Measurements from ENCODE around the gene DIP2B. TPM values are rescaled to one million over a fixed set of nuclear protein-coding genes. Genes with fewer than 3 reads are reported as not detected.

Gene DIP2B
- total RNA-seq, 1 experiment from 2014 or later = 11.8 TPM

DNA sequence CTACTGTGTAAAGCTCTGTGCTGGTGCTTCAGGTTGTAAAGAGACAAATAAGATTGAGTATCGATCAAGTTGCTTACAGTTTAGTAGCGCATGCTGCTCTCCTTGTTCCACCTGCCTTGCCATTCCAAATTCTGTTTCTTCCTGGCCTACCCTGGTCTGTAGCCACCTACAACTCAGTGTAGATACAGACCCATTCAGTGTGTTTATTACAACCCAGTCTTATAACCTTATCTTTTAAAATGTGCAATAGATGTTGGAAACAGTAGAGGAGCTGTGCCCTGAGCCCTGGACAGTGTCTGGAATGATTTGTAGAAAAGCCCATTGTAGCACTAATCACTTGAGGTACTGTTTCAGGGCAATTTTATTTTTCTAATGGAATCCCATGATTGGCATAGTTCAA, 68.5 kb downstream of the DIP2B start:
- no peak for DNase-seq (ENCODE audit: low read depth)

DNA sequence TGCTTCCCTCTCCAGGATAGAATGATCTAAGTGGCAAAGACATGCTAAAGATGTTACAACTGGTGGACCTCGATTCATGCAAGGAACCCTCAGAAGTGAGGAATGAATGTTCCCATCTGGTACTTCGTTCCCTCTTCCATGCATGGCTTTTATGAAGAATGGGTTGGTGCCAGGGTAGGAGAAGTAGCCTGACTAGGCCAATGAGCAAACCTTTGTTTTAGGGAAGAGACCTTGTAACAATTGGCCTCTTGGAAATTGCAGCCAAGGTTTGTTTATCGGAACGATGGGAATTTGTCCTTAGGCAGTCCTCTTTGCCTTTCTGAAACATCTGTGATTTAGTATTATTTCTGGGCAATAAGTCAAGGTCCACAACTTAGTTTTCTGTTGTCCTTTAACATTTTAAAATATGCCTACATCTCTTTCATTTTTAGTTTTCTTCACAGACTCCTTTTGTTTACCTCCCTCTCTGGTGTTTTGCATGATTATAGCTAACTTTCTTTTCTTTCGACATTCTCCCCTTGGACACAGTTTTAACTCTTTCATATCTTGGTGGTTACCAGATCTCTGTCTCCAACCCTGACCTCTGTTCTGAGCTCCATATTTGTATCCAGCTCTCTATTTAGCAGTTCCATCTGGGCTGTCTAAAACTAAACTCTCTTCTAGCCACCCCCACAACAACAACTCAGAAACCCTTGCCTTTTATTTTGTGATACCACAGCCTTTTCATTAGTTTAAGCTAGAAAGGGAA, 70.0 kb downstream of the DIP2B start:
- peak; percentile 75 for DNase-seq (ENCODE audit: low read depth)

DNA sequence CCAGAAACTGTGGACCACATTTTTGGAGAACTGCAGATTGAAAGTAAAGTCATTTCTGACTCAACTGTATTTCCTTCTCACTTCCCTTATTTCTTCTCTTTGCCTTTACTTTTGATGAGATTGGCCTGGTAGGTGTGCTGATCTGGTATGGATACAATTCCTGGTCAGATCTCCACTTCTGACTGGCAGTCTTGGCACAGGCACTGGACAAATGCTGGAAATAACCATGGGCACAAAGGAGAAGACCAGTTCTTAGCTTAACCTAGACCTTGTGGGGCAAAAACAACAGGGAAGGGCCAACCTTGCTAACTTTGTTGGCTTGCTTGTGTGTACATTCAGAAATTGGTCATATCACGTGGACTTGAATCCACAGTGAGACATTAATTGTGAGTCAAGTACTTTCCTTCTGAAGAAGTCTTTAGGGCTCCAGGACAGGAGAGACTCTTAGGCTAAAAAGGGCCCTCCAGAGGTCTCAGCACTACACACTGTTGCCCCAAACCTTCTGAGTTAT, 75.0 kb downstream of the DIP2B start:
- DNase-seq (ENCODE audit: low read depth) = peak; percentile 14

DNA sequence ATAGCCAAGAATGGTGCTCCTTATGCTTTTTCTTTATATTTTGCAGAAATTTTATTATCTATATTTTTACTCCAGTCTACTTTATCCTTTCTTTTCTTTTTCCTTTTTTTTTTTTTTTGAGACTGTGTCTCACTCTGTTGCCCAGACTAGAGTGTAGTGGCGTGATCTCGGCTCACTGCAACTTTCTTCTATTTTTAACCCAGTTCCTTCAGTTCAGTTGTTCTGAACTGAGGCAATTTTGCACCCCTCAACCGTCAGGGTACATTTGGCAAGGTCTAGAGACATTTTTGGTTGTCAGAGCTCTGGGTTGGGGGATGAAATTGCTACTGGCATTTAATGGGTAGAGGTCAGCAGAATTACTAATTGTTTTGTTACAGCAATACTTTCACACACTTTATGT, 75.7 kb downstream of the DIP2B start:
- DNase-seq (ENCODE audit: low read depth) = no peak

DNA sequence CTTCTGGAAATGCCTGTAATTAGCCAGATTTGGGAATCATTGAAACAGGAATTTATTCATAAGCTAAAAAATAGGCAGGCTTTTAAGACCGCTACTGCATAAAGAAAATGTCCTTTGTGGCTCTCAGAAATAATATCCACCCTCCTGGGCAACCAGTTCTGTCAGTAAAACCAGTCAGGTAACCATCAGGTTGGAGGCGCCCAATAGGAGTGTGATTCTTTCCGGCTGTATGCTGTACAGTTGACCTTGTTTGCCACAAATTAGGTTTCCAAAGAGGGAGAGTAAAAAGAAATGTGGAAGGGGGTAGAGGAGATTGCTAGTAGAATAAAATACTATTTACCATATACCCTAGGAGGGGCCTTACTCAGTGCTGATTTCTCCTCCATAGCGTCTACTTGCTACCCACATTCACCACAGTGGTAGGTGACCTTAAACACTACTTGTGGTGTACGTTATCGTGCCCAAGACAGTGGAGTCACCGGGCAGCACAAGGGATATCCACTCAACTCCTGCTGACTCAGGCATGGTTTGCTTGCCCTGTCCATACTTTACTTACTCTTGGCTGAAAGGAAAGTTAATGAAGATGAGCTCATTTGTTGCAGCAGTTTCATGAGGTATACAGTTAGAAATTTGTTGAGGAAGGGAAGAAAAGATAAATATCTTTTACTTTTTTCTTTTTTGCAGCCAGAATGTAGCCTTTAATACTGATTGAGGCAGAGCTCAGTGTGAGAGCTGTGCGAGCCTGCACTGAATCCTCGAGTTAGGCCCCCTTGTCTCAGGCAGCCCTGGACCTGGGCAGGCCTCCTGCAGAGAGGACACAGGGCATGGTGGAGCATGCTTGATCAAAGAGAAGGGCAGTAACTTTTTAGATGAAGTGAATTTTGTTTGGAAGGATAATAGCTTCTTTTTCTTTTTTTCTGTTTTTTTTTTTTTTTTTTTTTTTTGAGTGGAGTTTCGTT, 76.7 kb downstream of the DIP2B start:
- DNase-seq (ENCODE audit: low read depth) = peak; percentile 65

DNA sequence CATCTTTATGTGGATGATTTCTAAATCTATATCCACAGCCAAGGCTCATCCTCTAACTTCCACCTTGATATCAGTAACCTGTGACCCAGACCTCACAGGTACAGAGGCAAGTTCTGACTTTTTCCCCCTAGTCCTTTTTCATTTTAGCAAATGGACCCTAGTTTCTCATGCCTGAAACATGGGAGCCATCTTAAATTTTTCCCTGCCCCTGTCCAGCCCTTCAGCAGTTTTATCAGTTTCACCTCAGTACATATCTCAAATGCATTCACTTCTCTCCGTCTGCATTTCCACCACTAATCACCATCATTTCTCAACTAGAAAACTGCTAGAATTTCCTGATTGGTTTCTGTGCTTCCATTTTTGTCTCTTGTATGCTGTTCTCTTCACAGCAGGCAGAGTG, 79.3 kb downstream of the DIP2B start:
- no peak for DNase-seq (ENCODE audit: low read depth)

DNA sequence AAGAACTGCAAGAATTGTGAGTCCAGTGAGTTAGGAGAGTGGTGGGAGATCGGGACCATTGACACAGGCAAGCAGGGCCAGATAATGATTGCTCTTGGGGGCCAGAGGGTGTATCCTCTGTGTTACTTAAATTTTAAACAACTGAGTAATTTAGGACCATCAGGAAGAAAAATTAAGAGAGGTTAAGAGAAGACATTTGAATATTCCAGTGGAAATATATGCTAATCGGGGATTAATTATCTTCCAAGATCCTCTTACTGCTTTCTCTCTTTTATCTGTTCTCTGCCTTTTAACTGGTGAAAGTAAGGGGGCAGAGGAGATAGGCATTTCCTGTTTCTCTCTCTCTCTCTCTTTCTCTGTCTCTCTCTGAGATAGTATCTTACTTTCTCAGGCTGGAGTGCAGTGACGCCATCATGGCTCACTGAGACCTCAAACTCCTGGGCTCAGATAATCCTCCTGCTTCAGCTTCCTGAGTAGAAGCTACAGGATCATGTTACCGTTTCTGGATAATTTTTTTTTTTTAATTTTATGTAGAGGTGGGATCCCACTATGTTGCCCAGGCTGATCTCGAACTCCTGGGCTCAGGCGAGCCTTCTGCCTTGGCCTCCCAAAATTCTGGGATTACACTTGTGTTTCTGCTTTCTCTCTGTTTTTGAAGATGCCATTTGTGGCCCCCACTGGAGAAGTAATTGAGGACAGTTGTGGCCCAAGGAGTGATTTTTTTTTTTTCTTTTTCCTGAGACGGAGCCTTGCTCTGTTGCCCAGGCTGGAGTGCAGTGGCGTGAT, 85.1 kb downstream of the DIP2B start:
- peak; percentile 85 for DNase-seq (ENCODE audit: low read depth)

DNA sequence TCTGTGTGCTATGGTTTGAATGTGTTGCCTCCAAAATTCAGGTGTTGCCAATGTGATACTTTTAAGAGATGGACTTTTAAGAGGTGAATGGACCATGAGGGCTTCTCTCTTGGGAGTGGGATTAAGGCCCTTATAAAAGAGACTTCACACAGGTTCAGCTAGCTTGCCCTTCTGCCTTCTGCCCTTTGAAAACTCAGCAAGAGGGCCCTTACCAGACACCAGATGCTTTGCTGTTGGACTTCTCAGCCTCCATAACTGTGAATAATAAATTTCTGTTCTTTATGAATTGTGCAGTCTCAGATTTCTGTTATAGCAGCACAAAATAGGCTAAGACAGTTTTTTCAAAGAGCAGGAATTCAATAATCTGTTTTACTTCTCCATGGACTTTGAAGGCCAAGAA, 86.1 kb downstream of the DIP2B start:
- no peak for DNase-seq (ENCODE audit: low read depth)

DNA sequence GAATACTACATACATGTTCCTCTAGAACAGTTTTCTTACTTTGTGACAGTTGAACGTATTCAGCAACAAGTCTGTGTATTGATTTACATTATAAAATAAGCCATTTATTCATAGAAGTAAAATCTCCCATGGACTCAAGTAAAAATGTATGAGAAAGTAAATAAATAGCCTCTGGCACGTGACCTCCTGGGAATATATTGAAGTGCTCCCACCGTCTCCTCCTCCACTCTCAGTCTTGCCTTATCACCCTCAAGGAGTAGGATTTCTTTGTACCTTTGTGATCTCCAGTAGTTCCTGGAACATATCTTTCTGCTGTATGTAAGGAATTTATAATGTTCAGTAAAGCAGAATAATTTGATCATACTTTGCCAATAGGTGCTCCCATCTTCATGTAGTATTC, 90.9 kb downstream of the DIP2B start:
- DNase-seq (ENCODE audit: low read depth) = no peak

DNA sequence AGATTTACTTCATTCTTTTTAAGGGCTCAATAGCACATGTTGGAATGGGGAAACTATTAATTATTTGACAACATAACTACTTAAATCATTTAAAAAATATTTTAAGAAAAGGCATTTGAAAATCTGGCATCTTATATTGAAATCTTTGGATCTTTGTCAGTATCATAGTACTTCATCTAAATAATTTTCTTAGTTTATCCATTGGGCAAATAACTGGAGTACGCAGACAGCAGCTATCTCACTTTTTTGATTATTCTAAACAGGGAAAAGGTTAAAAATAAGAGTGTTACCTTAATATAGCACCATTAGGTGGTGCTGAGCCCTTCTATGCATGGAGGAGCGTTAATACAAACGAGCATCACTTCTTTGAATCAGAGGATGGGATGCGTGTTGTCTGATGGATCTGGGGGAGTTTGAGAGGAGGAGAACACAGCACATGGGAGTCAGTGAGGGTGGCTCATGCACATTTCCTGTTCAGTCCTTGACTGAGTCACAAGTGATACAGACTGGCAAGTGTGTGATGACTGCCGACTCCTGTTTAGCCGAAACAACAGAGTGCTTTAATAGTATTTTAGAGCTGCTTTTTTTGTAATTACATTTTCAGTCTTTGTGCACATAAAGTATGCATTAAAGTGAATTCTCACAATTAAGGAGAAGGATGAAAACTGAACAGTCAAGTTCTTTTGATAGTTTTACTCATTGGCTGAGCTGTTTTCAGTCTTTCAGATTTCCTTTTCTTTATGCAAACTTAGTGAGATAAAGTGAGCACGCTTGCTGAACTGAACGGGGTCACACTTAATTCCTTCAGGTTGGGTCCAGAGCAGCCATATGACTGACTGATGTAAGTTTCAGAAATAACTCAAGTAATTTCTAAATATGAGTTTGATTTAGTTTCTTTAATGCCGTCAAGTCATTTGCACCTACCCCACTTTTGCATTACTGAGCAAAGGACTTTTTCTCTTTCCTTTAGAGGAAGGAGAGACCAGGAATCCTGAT, 92.7 kb downstream of the DIP2B start:
- DNase-seq (ENCODE audit: low read depth) = peak; percentile 82

DNA sequence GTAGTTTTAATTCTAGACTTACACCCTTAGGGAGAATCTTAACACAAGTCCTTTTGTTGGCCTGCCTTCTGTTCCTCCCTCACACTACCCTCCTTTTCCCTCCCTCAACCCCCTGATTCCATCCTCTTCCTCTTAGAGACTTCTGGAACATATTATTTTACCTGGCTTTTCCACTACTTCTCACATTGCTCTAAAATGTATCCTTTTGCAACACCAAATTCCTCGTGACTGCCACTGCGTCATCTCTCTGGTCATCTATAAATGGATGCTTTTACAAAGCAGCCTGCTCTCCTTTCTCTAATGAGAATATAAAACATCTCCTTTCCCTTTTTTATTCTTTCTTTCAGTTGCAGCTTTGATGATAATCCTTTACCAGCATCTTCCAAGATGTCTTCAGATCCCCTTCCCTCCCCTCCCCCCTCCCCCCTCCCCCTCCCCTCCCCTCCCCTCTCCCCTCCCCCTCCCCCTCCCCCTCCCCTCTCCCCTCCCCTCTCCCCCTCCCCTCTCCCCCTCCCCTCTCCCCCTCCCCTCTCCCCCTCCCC, 93.6 kb downstream of the DIP2B start:
- peak; percentile 34 for DNase-seq (ENCODE audit: low read depth)

DNA sequence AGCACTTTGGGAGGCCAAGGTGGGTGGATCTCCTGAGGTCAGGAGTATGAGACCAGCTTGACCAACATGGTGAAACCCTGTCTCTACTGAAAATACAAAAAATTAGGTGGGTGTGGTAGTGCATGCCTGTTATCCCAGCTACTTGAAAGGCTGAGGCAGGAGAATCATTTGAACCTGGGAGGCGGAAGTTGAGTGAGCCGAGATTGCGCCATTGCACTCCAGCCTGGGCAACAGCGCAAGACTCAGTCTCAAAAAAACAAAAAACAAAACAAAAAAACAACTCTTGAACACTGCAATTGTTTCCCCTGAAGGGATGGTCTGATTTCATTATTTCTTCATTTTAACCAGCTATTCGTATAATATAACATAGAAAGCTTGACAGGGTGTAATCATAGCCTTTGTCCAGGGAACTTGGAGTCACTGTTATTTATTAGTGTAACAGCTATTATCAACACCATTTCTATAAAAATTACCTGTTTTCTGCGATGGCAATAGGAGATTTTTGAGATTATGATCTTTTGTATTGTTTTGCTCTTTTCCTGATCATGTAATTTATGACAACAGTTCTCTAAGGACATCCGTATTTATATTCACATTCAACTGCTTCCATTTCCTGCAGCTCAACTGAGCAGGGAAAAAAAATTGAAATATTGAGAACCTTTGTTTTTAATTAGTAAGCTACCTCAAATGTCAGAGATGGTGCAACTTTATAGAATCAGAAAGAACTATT, 94.7 kb downstream of the DIP2B start:
- DNase-seq (ENCODE audit: low read depth) = no peak

DNA sequence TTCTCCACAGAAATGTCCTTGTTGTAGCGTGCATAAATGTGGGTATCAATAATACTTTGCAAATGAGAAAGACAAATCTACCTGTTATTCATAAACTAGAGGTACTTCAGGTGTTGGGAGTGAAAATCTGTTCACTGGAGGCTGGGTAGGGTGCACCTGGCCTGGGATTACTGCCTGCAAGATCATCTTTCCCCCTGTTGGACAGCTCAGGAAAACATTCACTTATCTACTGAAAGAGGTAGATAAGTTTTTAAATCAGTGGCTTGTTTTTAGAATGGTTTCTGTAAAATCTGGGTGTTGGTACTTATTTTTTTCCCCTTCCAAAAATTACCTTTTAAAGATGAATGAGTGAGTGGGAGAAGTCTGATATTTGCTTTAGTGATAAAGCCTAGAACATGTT, 95.6 kb downstream of the DIP2B start:
- no peak for DNase-seq (ENCODE audit: low read depth)

DNA sequence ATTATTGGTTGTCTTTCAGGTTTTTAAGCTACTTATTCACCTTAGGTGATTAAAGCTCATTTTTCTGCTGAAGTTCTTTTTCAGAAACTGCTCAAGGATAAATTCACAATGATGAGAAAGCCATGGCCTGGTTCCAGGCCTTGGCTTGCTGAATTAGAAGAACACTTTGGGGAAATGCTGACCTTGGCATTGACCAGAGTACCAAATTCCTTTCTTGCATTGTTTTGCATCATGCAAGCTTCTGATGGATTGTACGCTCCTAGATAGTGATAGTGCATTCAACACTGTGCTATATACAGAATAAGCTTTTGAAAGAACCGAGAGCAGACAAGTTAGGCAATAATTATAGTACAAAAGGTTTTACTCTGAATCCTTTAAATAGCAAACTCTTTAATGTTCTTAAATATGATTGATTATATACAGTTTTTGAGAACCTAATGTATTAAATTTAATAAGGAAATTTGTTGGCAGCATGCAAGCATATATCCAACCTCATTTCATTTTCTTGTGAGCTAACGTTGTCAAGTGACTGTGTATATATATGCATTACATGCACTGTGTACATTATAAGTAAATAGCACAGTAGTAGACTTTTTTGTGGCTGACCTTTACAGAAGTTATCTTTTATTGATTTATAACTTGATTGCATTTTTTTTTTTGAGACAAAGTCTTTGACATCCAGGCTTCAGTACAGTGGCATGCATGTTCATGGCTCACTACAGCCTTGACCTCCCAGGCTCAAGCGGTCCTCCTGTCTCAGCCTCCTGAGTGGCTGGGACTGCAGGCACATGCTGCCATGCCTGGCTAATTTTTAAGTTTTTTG, 99.2 kb downstream of the DIP2B start:
- DNase-seq (ENCODE audit: low read depth) = no peak

DNA sequence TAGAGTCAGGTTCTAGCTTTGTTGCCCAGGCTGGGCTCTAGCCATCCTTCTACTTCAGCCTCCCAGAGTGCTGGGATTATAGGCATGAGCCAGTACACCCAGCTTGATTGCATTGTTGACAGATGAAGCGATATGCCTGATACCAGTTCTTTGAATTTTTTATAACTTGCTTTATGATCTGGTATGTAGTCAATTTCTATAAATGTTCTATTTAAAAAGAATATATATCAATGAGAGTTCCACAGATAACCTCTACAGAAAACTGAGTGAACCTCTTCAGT, 99.8 kb downstream of the DIP2B start:
- no peak for DNase-seq (ENCODE audit: low read depth)

DNA sequence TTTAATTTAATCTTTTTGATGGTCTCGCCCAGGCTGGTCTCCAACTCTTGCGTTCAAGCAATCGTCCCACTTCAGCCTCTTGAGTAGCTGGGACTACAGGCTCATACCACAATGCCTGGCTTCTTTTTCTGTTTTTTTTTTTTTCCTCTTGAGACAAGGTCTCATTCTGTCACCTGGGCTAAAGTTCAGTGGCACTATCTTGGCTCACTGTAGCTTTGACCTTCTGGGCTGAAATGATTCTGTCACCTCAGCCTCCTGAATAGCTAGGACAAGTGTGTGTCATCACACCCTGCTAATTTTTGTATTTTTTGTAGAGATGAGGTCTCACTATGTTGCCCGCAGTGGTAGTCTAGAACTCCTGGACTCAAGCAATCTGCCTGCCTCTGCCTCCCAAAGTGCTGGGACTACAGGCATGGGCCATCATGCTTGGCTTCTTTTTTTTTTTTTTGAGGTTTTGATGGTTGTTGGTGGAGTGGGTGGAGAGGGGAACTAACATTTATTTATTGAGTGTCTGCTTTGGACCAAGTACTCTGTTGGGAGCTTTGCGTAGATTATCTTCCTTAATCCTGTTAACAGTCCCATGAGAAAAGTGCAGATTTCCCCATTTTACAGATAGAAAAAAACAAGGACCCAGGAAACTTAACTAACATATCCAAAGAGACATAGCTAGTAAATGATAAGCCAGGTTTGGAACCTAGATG, 102.0 kb downstream of the DIP2B start:
- DNase-seq (ENCODE audit: low read depth) = no peak

DNA sequence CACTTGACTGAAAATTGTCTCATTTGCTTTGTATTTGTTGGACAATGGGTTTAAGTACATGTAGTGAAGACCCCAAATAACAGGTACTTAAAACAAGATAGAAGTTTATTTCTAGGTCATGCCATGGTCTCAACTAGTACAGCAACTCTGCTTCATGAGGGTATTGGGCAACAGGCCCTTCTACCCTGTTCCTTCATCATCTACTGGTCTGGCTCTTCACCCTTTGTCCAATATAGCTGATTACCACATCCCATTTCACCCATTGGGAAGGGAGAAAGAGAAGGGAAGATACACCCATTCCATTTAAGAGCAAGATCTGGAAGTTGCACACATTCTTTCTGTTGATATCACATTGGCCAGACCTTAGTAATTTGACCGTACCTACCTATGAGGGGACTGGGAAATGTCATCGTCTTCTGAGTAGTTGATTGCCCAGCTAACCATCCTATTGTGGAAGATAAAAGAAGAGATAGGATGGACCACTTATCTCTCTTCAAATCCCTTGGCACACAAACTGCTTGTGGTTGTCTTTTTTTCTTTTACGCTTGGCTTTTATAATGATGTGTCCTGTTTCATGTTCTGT, 104.6 kb downstream of the DIP2B start:
- no peak for DNase-seq (ENCODE audit: low read depth)

DNA sequence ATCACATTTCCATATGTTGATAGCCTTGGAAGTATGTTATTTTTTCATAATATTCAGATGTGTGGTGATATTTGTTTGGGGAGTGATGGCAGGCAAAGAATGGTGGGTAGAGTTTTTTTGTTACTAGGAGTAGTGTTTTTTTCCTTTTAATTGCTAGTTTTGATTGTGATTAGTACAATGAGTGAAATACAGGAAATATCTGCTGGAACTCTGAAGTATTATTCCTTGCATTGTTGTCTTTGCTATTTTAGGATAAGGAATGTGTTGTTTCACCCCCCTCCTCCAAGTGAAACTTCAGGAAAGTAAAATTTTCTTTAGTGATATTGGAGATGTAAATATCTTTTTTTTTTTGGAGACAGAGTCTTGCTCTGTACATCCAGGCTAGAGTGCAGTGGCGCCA, 105.4 kb downstream of the DIP2B start:
- no peak for DNase-seq (ENCODE audit: low read depth)
